GM18498 (cell line): Measurements from ENCODE around the gene TMEM144.

ENCODE experiments used
- ATAC-seq: cut with Tn5 transposase; IDR thresholded peaks from one replicate; pipeline ENCODE4 v1.9.1; 2021; ENCODE audit warnings: mild to moderate bottlenecking, moderate library complexity; ENCODE audit not compliant: unreplicated experiment

TMEM144 gene

GRCh38 chr4:158292156-158292555, 81.9 kb downstream of the TMEM144 start:
- no peak for ATAC-seq

- ATAC-seq = no peak
These were observed 84.8 kb downstream of the TMEM144 start for GRCh38 chr4:158295053-158295452.

GRCh38 chr4:158297866-158298265, 87.6 kb downstream of the TMEM144 start:
- no peak for ATAC-seq

GRCh38 chr4:158299459-158300007, 89.2 kb downstream of the TMEM144 start:
- ATAC-seq = no peak

- ATAC-seq = no peak
These were observed 89.7 kb downstream of the TMEM144 start for GRCh38 chr4:158300012-158300411.

- ATAC-seq = no peak
These were observed 92.0 kb downstream of the TMEM144 start for GRCh38 chr4:158302076-158302866.

- no peak for ATAC-seq
These were observed 94.4 kb downstream of the TMEM144 start for GRCh38 chr4:158304694-158305093.
